SK-N-MC (cell line): Measurements from ENCODE around the gene CD3D.

Experiments used
- EZH2 ChIP-seq: fragments of 200-600 bp; sonication (generic); IDR thresholded peaks from one replicate; pipeline ENCODE4 v1.6.1; 2017; ENCODE audit warnings: antibody characterized with exemption
- FOXP2 ChIP-seq: optimal IDR thresholded peaks from 2 replicates; pipeline ENCODE3; 2011; ENCODE audit warnings: mild to moderate bottlenecking, moderate library complexity; ENCODE audit not compliant: insufficient read depth; ENCODE audit errors: extremely low read length, control extremely low read depth
- POLR2AphosphoS5 ChIP-seq: IDR thresholded peaks from 2 replicates; pipeline ENCODE4 v1.6.1; 2012; ENCODE audit warnings: mild to moderate bottlenecking, low read depth, low read length, borderline replicate concordance

GRCh38 chr11:118382954-118383353 lies 40.4 kb upstream of the CD3D start:
- no peak for TF ChIP-seq EZH2
- no peak for TF ChIP-seq POLR2AphosphoS5
- no peak for TF ChIP-seq FOXP2
